Mesenchymal stem cell (in vitro differentiated cells and primary cell): ENCODE results near the gene C1QTNF7.

ENCODE experiments used
- DNase-seq: peaks from one replicate; pipeline ENCODE4 v3.0.0-alpha.2; 2013
- H2AFZ ChIP-seq: one replicate; pipeline ENCODE4 v1.6.1; 2013; ENCODE audit warnings: low read depth, mild to moderate bottlenecking, control low read depth, inconsistent platforms, low read length, moderate library complexity
- H2AK5ac ChIP-seq: 2 replicates; pipeline ENCODE4 v1.6.1; 2013; ENCODE audit warnings: low read length, moderate library complexity, mild to moderate bottlenecking, inconsistent platforms; ENCODE audit not compliant: severe bottlenecking
- H2BK120ac ChIP-seq: one replicate; pipeline ENCODE4 v1.6.1; 2013; ENCODE audit warnings: low read depth, mild to moderate bottlenecking, inconsistent platforms, low read length, moderate library complexity
- H2BK12ac ChIP-seq, 2 experiments: one replicate each; pipeline ENCODE4 v1.6.1; 2013; ENCODE audit warnings: inconsistent platforms in 2 of 2, low read length in 2 of 2, mild to moderate bottlenecking in 2 of 2, moderate library complexity in 2 of 2, control low read depth in 1 of 2
- H2BK15ac ChIP-seq: one replicate; pipeline ENCODE4 v1.6.1; 2013; ENCODE audit warnings: mild to moderate bottlenecking, low read depth, inconsistent platforms; ENCODE audit not compliant: poor library complexity, severe bottlenecking
- H2BK5ac ChIP-seq: 2 replicates; pipeline ENCODE4 v1.6.1; 2013; ENCODE audit warnings: low read depth, mild to moderate bottlenecking, low read length, control low read depth, inconsistent platforms; ENCODE audit not compliant: poor library complexity, severe bottlenecking
- H3K14ac ChIP-seq, 2 experiments: one replicate each; pipeline ENCODE4 v1.6.1; 2013; ENCODE audit warnings: inconsistent platforms in 2 of 2, low read length in 2 of 2, control low read depth in 1 of 2, mild to moderate bottlenecking in 1 of 2, moderate library complexity in 1 of 2
- H3K18ac ChIP-seq, 2 experiments: one replicate each; pipeline ENCODE4 v1.6.1; 2013; ENCODE audit warnings: inconsistent platforms in 2 of 2, low read length in 2 of 2, control low read depth in 1 of 2, low read depth in 1 of 2, mild to moderate bottlenecking in 1 of 2
- H3K23ac ChIP-seq, 2 experiments: one replicate each; pipeline ENCODE4 v1.6.1; 2013; ENCODE audit warnings: inconsistent platforms in 2 of 2, low read length in 2 of 2, mild to moderate bottlenecking in 2 of 2, moderate library complexity in 2 of 2, control low read depth in 1 of 2
- H3K27ac ChIP-seq: 2 replicates; pipeline ENCODE4 v1.5.1; 2013; ENCODE audit warnings: mild to moderate bottlenecking, moderate library complexity, low read length, control low read depth, inconsistent platforms; ENCODE audit not compliant: poor library complexity, severe bottlenecking
- H3K27me3 ChIP-seq, 2 experiments: 2 replicates each; pipeline versions ENCODE4 v1.6.1 to v1.7.0; 2013; ENCODE audit warnings: low read length in 2 of 2, mild to moderate bottlenecking in 2 of 2, moderate library complexity in 2 of 2, control low read depth in 1 of 2, inconsistent platforms in 1 of 2; ENCODE audit not compliant: control insufficient read depth in 1 of 2, insufficient read depth in 1 of 2
- H3K36me3 ChIP-seq, 2 experiments: 2 replicates each; pipeline versions ENCODE4 v1.6.1 to v1.7.0; 2013; ENCODE audit warnings: low read length in 2 of 2, control low read depth in 1 of 2, inconsistent platforms in 1 of 2, low read depth in 1 of 2, mild to moderate bottlenecking in 1 of 2; ENCODE audit not compliant: insufficient read depth in 2 of 2, control insufficient read depth in 1 of 2
- H3K4ac ChIP-seq, 2 experiments: one replicate each; pipeline ENCODE4 v1.6.1; 2013; ENCODE audit warnings: inconsistent platforms in 2 of 2, low read length in 2 of 2, mild to moderate bottlenecking in 2 of 2, moderate library complexity in 2 of 2, control low read depth in 1 of 2, low read depth in 1 of 2
- H3K4me1 ChIP-seq: 2 replicates; pipeline ENCODE4 v1.6.1; 2013; ENCODE audit warnings: low read depth, low read length, control low read depth; ENCODE audit not compliant: control insufficient read depth, insufficient read depth
- H3K4me2 ChIP-seq: 2 replicates; pipeline ENCODE4 v1.6.1; 2013; ENCODE audit warnings: low read length, mild to moderate bottlenecking, inconsistent platforms; ENCODE audit not compliant: poor library complexity, severe bottlenecking
- H3K4me3 ChIP-seq, 2 experiments: 2 replicates each; pipeline versions ENCODE4 v1.5.1 to v1.7.0; 2013; ENCODE audit warnings: low read length in 2 of 2, mild to moderate bottlenecking in 2 of 2, control low read depth in 1 of 2, low read depth in 1 of 2; ENCODE audit not compliant: insufficient read depth in 1 of 2
- H3K79me1 ChIP-seq: replicated peaks from 2 replicates; pipeline ENCODE4 v1.6.1; 2013; ENCODE audit warnings: mild to moderate bottlenecking, control low read depth, low read length, inconsistent platforms; ENCODE audit not compliant: poor library complexity, severe bottlenecking
- H3K9ac ChIP-seq: 2 replicates; pipeline ENCODE4 v1.7.0; 2013; ENCODE audit warnings: mild to moderate bottlenecking, low read length, moderate library complexity
- H3K9me3 ChIP-seq: 2 replicates; pipeline ENCODE4 v1.7.0; 2013; ENCODE audit warnings: mild to moderate bottlenecking, low read length; ENCODE audit not compliant: control insufficient read depth
- H4K8ac ChIP-seq: one replicate; pipeline ENCODE4 v1.6.1; 2013; ENCODE audit warnings: inconsistent platforms, mild to moderate bottlenecking, low read length, moderate library complexity
- H4K91ac ChIP-seq: one replicate; pipeline ENCODE4 v1.6.1; 2013; ENCODE audit warnings: mild to moderate bottlenecking, low read length, inconsistent platforms
- WGBS: methylation state at CpG from one replicate; pipeline ENCODE4 v1.1.7; 2013; ENCODE audit warnings: mixed read lengths; 5-methylcytosine and 5-hydroxymethylcytosine counted together

The C1QTNF7 gene

DNA sequence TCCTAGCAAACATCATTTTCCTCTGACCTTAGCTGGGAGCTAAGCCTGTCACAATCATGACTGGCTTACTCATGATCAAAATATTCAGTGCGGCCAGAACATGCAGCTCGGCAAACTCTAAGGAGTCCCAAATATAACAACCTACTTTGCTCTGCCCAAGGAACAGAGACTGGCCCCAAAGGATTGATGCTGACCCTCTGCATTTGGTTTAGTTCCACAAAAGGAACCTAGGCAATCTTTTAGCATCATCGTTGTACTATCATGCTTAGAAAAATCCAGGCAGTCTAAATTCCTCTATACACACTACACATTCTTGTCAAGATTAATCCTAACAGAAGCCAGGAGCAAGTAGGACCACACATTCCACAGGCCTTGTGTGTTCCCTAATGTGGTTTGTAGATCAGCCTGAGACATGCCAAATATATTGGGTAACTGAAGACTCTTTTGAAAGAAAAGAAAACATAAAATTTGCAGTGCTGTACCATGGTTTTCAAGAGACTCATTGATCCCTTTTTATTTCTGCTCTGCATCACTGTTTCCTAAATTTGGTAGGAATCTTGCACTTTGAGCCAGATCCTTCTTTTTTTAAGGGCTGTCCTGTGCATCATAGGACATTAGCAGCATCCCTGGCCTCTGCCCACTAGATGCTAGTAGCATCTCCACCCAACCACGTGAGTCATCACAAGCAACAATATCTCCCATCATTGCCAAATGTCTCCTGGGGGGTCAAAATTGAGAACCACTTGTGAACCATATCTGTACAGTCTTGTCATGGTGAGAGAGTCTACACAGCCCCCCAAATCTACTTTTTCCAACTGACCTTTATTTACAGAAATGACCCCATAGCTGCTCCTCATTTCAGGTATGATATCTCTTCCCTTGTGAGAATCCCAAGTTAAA lies 24.3 kb downstream of the C1QTNF7 start:
- no peaks in the 10 kb centered on the region for H3K9me3 ChIP-seq
- peak overlapping the region; percentile 39 to 85 for H2BK12ac ChIP-seq
- WGBS: 0% methylated on average over 4 of the region's 4 CpGs

GRCh38 chr4:15455290-15455689 lies 27.5 kb downstream of the C1QTNF7 start:
- no peaks in the 10 kb centered on the region for H3K79me1 ChIP-seq
- H2BK15ac ChIP-seq: peak overlapping the region; percentile 55
- DNase-seq: peak; percentile 73
- H4K8ac ChIP-seq: peak overlapping the region; percentile 76
- no peak overlapping the region for H3K4me2 ChIP-seq
- no peaks in the 10 kb centered on the region for H3K36me3 ChIP-seq
- no peak overlapping the region for H3K23ac ChIP-seq
- peak overlapping the region; percentile 87 to 91 for H2BK12ac ChIP-seq
- H3K4ac ChIP-seq: peak overlapping the region; percentile 77 to 81
- no peak overlapping the region for H3K27ac ChIP-seq
- H2BK5ac ChIP-seq: no peak overlapping the region
- no peaks in the 10 kb centered on the region for H3K9me3 ChIP-seq
- no peak overlapping the region for H3K4me3 ChIP-seq
- peak overlapping the region; percentile 90 for H4K91ac ChIP-seq
- H2AFZ ChIP-seq: no peak overlapping the region
- peaks cover 0 to 6% of the 10 kb centered on the region in 2 experiments for H3K27me3 ChIP-seq
- WGBS: 91% methylated on average over 3 of the region's 3 CpGs
- peak overlapping the region; percentile 66 for H2AK5ac ChIP-seq
- peak overlapping the region; percentile 9 for H3K9ac ChIP-seq
- peak overlapping the region; percentile 88 for H2BK120ac ChIP-seq
- peak overlapping the region; percentile 75 to 89 for H3K18ac ChIP-seq
- H3K14ac ChIP-seq: no peak overlapping the region
- H3K4me1 ChIP-seq: peaks cover 7% of the 10 kb centered on the region

More for the DNA sequence above, 24.3 kb downstream of the C1QTNF7 start:
- H2BK15ac ChIP-seq: no peak overlapping the region
- no peak overlapping the region for H3K23ac ChIP-seq
- H4K8ac ChIP-seq: peak overlapping the region; percentile 57
- peak overlapping the region; percentile 84 for H3K27ac ChIP-seq
- peak overlapping the region; percentile 27 for H2BK120ac ChIP-seq
- H3K4ac ChIP-seq: peak overlapping the region in 1 of 2 experiments; percentile 24
- H4K91ac ChIP-seq: no peak overlapping the region
- peak overlapping the region; percentile 17 for H3K4me2 ChIP-seq
- H3K18ac ChIP-seq: peak overlapping the region; percentile 86 to 94
- H3K79me1 ChIP-seq: no peaks in the 10 kb centered on the region
- no peak overlapping the region for H2AFZ ChIP-seq
- peak overlapping the region; percentile 26 for H2AK5ac ChIP-seq
- peak overlapping the region in 1 of 2 experiments; percentile 18 for H3K4me3 ChIP-seq
- H3K27me3 ChIP-seq: no peaks in the 10 kb centered on the region
- H3K36me3 ChIP-seq: no peaks in the 10 kb centered on the region
- no peak overlapping the region for H2BK5ac ChIP-seq
- no peak overlapping the region for H3K14ac ChIP-seq
- H3K9ac ChIP-seq: peak overlapping the region; percentile 41
- peak; percentile 95 for DNase-seq
- H3K4me1 ChIP-seq: peaks cover 7% of the 10 kb centered on the region

DNA sequence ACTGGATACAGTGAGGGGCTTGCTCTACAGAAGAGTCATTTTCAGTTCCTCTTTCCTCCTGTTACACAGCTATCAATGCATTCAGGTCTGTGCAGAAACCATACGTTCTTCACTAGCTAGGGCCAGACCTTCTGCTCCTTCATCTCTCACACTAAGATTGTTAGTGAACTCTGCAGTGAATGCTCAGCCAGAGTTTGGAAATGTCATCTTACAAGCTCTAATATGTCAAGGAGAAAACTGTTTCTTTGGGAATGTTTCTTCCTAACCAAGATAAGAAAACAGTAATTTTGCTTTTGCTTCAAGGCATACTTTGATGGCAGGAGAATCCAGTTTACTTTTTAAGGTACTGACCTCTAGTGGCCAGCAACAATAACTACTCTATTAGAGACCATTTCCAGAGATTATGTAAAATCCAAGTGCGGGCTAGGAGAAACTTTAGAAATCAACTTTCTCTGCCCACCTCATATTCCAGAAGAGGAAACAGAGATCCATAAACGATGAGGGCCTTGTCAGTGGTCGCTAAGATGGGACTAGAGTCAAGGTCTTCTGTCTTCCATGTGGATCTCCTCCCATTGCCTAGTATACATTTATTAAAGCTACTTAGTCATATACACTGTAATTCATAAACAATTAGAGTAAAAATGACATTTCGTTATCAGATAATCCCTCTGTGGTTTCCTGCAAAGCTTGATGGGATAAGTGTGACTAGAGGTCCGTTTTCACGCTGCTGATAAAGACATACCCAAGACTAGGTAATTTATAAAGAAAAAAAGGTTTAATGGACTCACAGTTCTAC lies 29.8 kb downstream of the C1QTNF7 start:
- peak overlapping the region in 1 of 2 experiments; percentile 29 for H3K4ac ChIP-seq
- DNase-seq: peak; percentile 75
- no peak overlapping the region for H2BK15ac ChIP-seq
- no peak overlapping the region for H3K27ac ChIP-seq
- no peak overlapping the region for H3K4me3 ChIP-seq
- H3K18ac ChIP-seq: peak overlapping the region; percentile 7 to 46
- no peak overlapping the region for H2AFZ ChIP-seq
- H3K9me3 ChIP-seq: no peaks in the 10 kb centered on the region
- H2BK12ac ChIP-seq: peak overlapping the region; percentile 76 to 80
- no peak overlapping the region for H2BK5ac ChIP-seq
- H2BK120ac ChIP-seq: peak overlapping the region; percentile 62
- no peak overlapping the region for H3K14ac ChIP-seq
- H3K9ac ChIP-seq: peak overlapping the region; percentile 55
- peaks cover 4 to 6% of the 10 kb centered on the region in 2 experiments for H3K27me3 ChIP-seq
- no peak overlapping the region for H2AK5ac ChIP-seq
- H3K4me2 ChIP-seq: no peak overlapping the region
- no peak overlapping the region for H4K91ac ChIP-seq
- no peaks in the 10 kb centered on the region for H3K36me3 ChIP-seq
- H3K79me1 ChIP-seq: no peaks in the 10 kb centered on the region
- WGBS: 38% methylated on average over 4 of the region's 7 CpGs
- H3K23ac ChIP-seq: no peak overlapping the region
- peak overlapping the region; percentile 66 for H4K8ac ChIP-seq
- H3K4me1 ChIP-seq: no peaks in the 10 kb centered on the region

GRCh38 chr4:15458616-15459015 lies 30.8 kb downstream of the C1QTNF7 start:
- Histone ChIP-seq H3K4me3 (no peak overlapping the region), H3K4ac (no peak overlapping the region), H2AK5ac (no peak overlapping the region), H3K4me1 (no peaks in the 10 kb centered on the region), H4K91ac (no peak overlapping the region), H3K9me3 (no peaks in the 10 kb centered on the region), H3K79me1 (no peaks in the 10 kb centered on the region), H4K8ac (no peak overlapping the region), H3K9ac (no peak overlapping the region), H3K4me2 (no peak overlapping the region), H2BK12ac (no peak overlapping the region), H3K23ac (no peak overlapping the region), H2BK5ac (no peak overlapping the region), H3K36me3 (no peaks in the 10 kb centered on the region), H3K18ac (no peak overlapping the region), H3K27me3 (peaks cover 4 to 6% of the 10 kb centered on the region in 2 experiments), H2AFZ (no peak overlapping the region), H2BK120ac (no peak overlapping the region), H3K14ac (no peak overlapping the region), H3K27ac (no peak overlapping the region), H2BK15ac (no peak overlapping the region)
- 100% methylated on average over 1 of the region's 2 CpGs for WGBS
- DNase-seq: no peak
